NB4 (cell line): ENCODE data around the gene URB2.

Experiments used
- POLR2A ChIP-seq: IDR thresholded peaks from 2 replicates; pipeline ENCODE4 v1.6.1; 2011; ENCODE audit warnings: mild to moderate bottlenecking; ENCODE audit not compliant: insufficient read length; ENCODE audit errors: extremely low read depth
- TF ChIP-seq, protein P1 (sequence below): IDR thresholded peaks from one replicate; pipeline ENCODE4 v1.5.1; 2012; ENCODE audit warnings: low read depth, low read length

DNA sequence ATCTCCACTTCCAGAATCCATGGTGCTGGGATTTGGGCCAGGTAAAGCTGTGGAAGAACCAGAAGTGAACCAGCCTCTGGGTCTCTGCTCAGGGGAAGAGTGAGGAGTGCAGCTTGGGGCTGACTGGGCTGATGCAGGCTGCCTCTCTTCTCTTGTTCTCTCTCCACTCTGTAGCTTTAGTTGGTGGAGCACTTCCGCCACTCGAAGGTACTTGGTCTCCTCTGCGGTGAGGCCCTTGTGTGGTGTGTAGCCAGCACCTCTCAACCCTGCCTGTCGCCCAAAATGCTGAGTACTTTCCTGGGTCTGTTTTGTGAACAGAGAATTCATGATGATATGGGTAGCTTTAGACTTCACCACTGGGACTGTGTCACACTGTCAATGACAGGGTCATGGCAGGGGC is 63.2 kb downstream of the URB2 start:
- TF ChIP-seq, protein P1, sequence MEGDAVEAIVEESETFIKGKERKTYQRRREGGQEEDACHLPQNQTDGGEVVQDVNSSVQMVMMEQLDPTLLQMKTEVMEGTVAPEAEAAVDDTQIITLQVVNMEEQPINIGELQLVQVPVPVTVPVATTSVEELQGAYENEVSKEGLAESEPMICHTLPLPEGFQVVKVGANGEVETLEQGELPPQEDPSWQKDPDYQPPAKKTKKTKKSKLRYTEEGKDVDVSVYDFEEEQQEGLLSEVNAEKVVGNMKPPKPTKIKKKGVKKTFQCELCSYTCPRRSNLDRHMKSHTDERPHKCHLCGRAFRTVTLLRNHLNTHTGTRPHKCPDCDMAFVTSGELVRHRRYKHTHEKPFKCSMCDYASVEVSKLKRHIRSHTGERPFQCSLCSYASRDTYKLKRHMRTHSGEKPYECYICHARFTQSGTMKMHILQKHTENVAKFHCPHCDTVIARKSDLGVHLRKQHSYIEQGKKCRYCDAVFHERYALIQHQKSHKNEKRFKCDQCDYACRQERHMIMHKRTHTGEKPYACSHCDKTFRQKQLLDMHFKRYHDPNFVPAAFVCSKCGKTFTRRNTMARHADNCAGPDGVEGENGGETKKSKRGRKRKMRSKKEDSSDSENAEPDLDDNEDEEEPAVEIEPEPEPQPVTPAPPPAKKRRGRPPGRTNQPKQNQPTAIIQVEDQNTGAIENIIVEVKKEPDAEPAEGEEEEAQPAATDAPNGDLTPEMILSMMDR = no peak
- TF ChIP-seq POLR2A = no peak
